ENCODE data around the gene GFER.

The GFER gene

GRCh38 chr16:1974157-1975070, 9.6 kb upstream of the GFER start:
- DNase-seq (ENCODE audit: low read depth, low spot score) = no peak

GRCh38 chr16:1975432-1976215, 8.4 kb upstream of the GFER start:
- no peak for DNase-seq (ENCODE audit: low read depth, low spot score)

- DNase-seq (ENCODE audit: low read depth, low spot score) = no peak
Measured at GRCh38 chr16:1976216-1976520, 7.8 kb upstream of the GFER start.

- DNase-seq (ENCODE audit: low read depth, low spot score) = no peak
Measured at GRCh38 chr16:1976951-1977874, 6.8 kb upstream of the GFER start.

DNA sequence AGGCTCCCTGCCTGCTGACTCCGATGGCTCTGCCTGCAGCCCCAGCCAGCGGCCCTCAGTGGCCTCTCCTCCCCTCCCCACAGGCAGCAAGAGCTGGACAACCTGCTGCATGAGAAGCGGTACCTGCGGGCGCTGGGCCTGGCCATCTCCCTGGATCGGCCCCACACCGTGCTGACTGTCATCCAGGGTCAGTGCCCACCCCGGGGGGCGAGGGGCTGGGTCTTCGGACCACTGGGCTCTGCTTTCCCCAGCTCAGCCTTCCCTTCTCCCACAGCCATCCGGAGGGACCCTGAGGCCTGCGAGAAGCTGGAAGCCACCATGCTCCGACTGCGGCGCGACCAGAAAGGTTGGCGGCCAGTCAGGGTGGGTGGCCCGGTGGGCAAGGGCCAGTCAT, 6.1 kb upstream of the GFER start:
- no peak for DNase-seq (ENCODE audit: low read depth, low spot score)

- DNase-seq (ENCODE audit: low read depth, low spot score) = no peak
Measured at GRCh38 chr16:1978476-1979120, 5.4 kb upstream of the GFER start.

- DNase-seq (ENCODE audit: low read depth, low spot score) = no peak
Measured at GRCh38 chr16:1979271-1980029, 4.5 kb upstream of the GFER start.

- DNase-seq (ENCODE audit: low read depth, low spot score) = no peak
Measured at GRCh38 chr16:1980030-1980769, 3.8 kb upstream of the GFER start.

DNA sequence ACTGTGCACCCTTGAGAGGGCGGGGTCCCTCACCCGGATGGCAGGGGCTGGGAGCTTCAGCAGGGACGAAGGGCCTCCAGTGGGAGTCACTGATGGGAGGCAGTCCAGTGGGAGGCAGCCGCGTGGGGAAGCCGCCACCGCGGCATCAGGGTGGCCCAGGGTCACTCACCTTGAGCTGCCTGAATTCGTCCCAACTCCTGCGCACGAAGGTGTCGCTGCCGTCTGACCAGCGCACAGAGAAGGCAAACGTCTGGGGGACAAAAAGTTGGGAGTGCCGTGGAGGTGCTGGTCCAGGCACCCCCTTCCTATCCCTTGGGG, 3.3 kb upstream of the GFER start:
- DNase-seq (ENCODE audit: low read depth, low spot score) = no peak

DNA sequence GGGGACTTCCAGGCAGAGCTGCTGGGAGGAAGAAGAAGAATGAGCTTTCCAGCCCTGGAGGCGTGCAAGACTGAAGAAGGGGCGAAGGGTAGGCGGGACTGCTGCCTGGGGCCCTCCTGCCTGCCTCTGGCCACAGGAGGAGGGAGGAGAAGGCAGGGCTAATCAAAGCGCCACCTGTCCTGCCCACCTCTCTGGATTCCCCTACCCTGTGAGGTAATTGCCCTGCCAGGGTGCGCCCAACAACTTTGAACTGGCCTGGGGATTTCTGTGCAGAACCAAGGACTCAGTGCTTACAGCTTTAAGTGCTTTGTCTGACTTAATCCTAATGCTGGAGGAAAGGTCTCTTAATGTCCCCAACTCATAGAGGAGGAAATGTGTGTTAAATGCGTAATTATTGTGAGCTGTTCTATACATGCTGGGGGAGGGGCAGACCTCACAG, 2.6 kb upstream of the GFER start, which contains the start of gene NOXO1:
Gene NOXO1 (minus strand): TSS at position 72 of the 439 bp plus-strand sequence. CDS start 290 bp downstream, outside the sequence.
- DNase-seq (ENCODE audit: low read depth, low spot score) = no peak

DNA sequence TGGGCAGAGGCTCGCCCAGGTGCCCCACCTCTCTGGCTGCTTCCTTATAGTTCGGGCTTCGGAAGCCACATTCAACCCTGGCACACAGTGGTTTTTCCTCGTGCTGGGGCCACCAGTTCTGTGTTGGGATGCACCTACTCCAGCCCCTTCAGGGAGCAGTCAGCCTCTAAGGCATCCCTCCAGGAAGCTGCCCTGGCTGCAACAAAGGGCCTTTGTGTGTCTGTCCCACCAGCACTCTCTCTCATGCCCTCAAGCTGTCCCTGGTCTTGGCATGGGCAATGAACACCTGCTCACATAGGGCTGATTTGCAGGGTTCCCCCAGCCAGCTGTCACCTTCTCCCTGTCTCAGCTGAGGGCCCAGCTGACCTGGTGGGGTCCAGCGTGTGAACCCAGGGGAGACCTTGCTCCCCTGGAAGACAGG, 2.0 kb upstream of the GFER start:
- DNase-seq (ENCODE audit: low read depth, low spot score) = no peak

DNA sequence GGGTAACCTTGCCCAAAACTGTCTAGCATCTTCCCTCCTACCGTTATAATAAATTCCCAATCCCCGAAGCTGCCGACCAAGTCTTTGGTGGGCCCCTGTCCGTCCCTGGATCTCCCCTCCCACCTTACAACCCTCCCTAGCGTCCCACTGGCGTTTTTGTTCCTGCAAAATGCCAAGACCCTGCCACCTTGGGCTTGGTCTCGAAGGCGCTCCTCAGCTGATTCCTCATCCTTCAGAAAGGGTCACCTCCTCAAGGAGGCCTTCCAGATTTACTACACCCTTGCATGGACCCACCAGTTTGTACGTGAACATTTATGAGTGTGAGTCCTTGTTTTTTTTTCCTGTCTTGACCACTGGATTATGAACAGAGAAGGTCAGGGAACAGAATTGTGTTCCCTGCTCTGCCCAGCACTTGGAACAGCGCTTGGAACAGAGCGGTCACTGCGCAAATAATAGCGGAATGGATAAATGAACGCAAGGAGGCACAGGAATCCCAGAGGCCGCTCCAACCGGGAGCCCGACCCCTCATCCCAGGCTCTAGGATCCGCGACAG, 926 bp upstream of the GFER start:
- DNase-seq (ENCODE audit: low read depth, low spot score) = no peak

- no peak for DNase-seq (ENCODE audit: low read depth, low spot score)
Measured at GRCh38 chr16:1984347-1985225, 593 bp downstream of the GFER start.

- DNase-seq (ENCODE audit: low read depth, low spot score) = no peak
Measured at GRCh38 chr16:1985466-1986150, 1.6 kb downstream of the GFER start.

GRCh38 chr16:1987198-1987597, 3.2 kb downstream of the GFER start:
- no peak for DNase-seq (ENCODE audit: low read depth, low spot score)

- DNase-seq (ENCODE audit: low read depth, low spot score) = no peak
Measured at GRCh38 chr16:1989209-1990100, 5.5 kb downstream of the GFER start, which contains the start of gene SYNGR3. SYNGR3 (plus strand) TSS chr16:1989970; CDS start chr16:1990103, 133 bp downstream.

- no peak for DNase-seq (ENCODE audit: low read depth, low spot score)
Measured at GRCh38 chr16:1990101-1990350, 6.0 kb downstream of the GFER start.
